Liver (tissue), 9 donors: ENCODE data around the gene SH3GL1. TPM values are rescaled to one million over a fixed set of nuclear protein-coding genes. Genes with fewer than 3 reads are reported as not detected.

Source experiments
- DNase-seq: peaks from one replicate; pipeline ENCODE4 v3.0.0-alpha.2; 2017; ENCODE audit warnings: low spot score
- H3K27ac ChIP-seq, 2 donors: one replicate each; pipeline ENCODE4 v1.7.0; 2013; ENCODE audit warnings: inconsistent platforms in 2 of 2, low read length in 2 of 2, control low read depth in 1 of 2, low read depth in 1 of 2, mild to moderate bottlenecking in 1 of 2
- H3K27me3 ChIP-seq, 4 donors: one replicate each; pipeline versions ENCODE4 v1.6.1 to v1.7.0; 2013; ENCODE audit warnings: low read length in 3 of 4, inconsistent platforms in 1 of 4, mild to moderate bottlenecking in 1 of 4, moderate library complexity in 1 of 4; ENCODE audit not compliant: control insufficient read depth in 4 of 4, insufficient read depth in 4 of 4
- H3K36me3 ChIP-seq, 4 donors: one replicate each; pipeline versions ENCODE4 v1.6.1 to v1.7.0; 2013; ENCODE audit warnings: low read length in 3 of 4, mild to moderate bottlenecking in 3 of 4, low read depth in 1 of 4, moderate library complexity in 1 of 4; ENCODE audit not compliant: control insufficient read depth in 4 of 4, insufficient read depth in 3 of 4
- H3K4me1 ChIP-seq, 4 donors: one replicate each; pipeline versions ENCODE4 v1.6.1 to v1.7.0; 2013; ENCODE audit warnings: low read length in 3 of 4, mild to moderate bottlenecking in 3 of 4, moderate library complexity in 1 of 4; ENCODE audit not compliant: control insufficient read depth in 4 of 4, insufficient read depth in 4 of 4
- H3K4me3 ChIP-seq, 3 donors: one replicate each; pipeline versions ENCODE4 v1.6.1 to v1.7.0; 2013; ENCODE audit warnings: low read length in 3 of 3, control low read depth in 1 of 3, low read depth in 1 of 3, mild to moderate bottlenecking in 1 of 3
- H3K9ac ChIP-seq, 2 donors: one replicate each; pipeline ENCODE4 v1.7.0; 2013; ENCODE audit warnings: low read length in 2 of 2, mild to moderate bottlenecking in 2 of 2, moderate library complexity in 2 of 2, control low read depth in 1 of 2, low read depth in 1 of 2
- H3K9me3 ChIP-seq, 4 donors: one replicate each; pipeline versions ENCODE4 v1.6.1 to v1.7.0; 2013; ENCODE audit warnings: low read length in 3 of 4; ENCODE audit not compliant: control insufficient read depth in 4 of 4
- EGR1 ChIP-seq, 2 donors: IDR thresholded peaks; 2 replicates each; pipeline ENCODE4 v1.6.1; 2016 to 2018; ENCODE audit warnings: antibody characterized with exemption in 2 of 2, low read depth in 2 of 2
- FOXA2 ChIP-seq: IDR thresholded peaks from 2 replicates; pipeline ENCODE4 v1.6.1; 2016; ENCODE audit warnings: antibody characterized with exemption
- HNF4A ChIP-seq, 2 donors: conservative IDR thresholded peaks; 2 replicates each; pipeline ENCODE4 v1.6.1; 2016; ENCODE audit warnings: antibody characterized with exemption in 2 of 2, mild to moderate bottlenecking in 2 of 2
- HNF4G ChIP-seq: IDR thresholded peaks from 2 replicates; pipeline ENCODE4 v1.6.1; 2016; ENCODE audit warnings: antibody characterized with exemption
- JUND ChIP-seq, 2 donors: IDR thresholded peaks; 2 replicates each; pipeline ENCODE4 v1.6.1; 2016; ENCODE audit warnings: antibody characterized with exemption in 2 of 2
- NR2F2 ChIP-seq: IDR thresholded peaks from 2 replicates; pipeline ENCODE4 v1.6.1; 2016; ENCODE audit warnings: antibody characterized with exemption
- RAD21 ChIP-seq, 2 donors: IDR thresholded peaks; 2 replicates each; pipeline ENCODE4 v1.6.1; 2016; ENCODE audit warnings: antibody characterized with exemption in 2 of 2, mild to moderate bottlenecking in 2 of 2
- SP1 ChIP-seq: IDR thresholded peaks from 2 replicates; pipeline ENCODE4 v1.6.1; 2018; ENCODE audit warnings: antibody characterized with exemption, mild to moderate bottlenecking
- TAF1 ChIP-seq: conservative IDR thresholded peaks from 2 replicates; pipeline ENCODE4 v1.6.1; 2016; ENCODE audit warnings: antibody characterized with exemption, mild to moderate bottlenecking
- WGBS: extraction: QIAGEN DNeasy Blood & Tissue Kit; methylation state at CpG from one replicate; pipeline ENCODE4 v1.1.7; 2013; 5-methylcytosine and 5-hydroxymethylcytosine counted together
- polyA plus RNA-seq, 2 donors: library from polyadenylated mRNA; stranded (reverse) in 1 of 2; unstranded in 1 of 2; fragments of 200-250 nt in 1 of 2; fragments of >200 nt in 1 of 2; fragmentation: Nextera tagmentation in 1 of 2; extraction: Ambion mirVana in 1 of 2; gene quantifications; one replicate each; pipeline versions ENCODE4 v1.2.1 to v1.2.3, GENCODE V29; 2013 to 2015
- total RNA-seq, 2 donors: library from RNA; depleted of rRNA; stranded (reverse); fragments of >200 nt; gene quantifications; one replicate each; pipeline ENCODE4 v1.2.3, GENCODE V29; 2014
- TF ChIP-seq, protein P1 (sequence below): IDR thresholded peaks from 2 replicates; pipeline ENCODE4 v1.6.1; 2016; ENCODE audit warnings: antibody characterized with exemption
- TF ChIP-seq, protein P2 (sequence below): IDR thresholded peaks from 2 replicates; pipeline ENCODE4 v1.6.1; 2016; ENCODE audit warnings: antibody characterized with exemption
- TF ChIP-seq, protein P3 (sequence below): IDR thresholded peaks from 2 replicates; pipeline ENCODE4 v1.6.1; 2016; ENCODE audit warnings: antibody characterized with exemption
- TF ChIP-seq, protein P4 (sequence below): IDR thresholded peaks from 2 replicates; pipeline ENCODE4 v1.6.1; 2016; ENCODE audit warnings: antibody characterized with exemption, mild to moderate bottlenecking
- donor health status: healthy.
- donor health status: healthy.
- donor health status: healthy.
- donor health status: healthy.
- donor health status: healthy.

SH3GL1 gene
- total and polyA plus RNA-seq, 4 donors = 16.5 to 27.8 (median 18.2) TPM

DNA sequence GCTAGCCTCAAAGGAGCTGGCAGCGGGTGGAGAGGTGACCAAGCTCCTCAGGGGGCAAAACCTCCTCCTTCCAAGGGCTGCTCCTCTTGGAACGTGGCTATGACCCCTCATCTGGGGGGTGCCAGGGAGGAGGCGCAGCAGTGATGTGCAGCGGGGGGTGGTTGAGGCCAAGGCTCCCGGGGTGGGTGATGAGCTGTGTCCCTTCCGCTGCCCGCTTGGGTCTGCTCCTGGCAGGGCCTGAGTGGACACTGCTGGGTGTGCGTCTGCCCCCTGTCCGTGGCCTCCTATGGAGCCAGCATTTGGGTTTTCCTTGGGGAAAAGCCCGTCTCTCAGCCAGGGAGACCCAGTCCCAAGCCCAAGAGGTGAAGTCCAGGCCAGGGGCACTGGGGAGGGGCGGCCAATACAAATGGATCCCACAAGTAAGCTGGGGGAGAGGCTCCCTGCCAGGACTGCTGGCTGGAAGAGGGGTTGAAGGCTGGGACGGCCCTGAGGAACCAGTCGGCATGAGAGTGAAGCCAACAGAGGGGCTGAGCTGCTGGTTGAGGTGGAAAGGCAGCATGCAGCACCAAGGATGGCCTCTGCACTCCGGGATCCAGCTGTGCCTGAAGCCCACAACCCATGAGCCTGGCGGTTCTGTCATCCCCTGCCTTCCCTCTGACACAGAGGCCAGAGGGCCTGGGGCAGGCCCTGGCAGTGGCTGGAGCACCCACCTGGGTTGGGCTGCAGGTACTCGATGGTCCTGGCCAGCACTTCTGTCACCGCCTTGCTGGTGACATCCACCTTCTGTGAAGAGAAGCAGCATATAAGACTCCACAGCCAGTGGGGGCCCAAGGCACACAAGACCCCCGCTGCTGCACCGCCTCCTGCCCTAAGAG is 34.3 kb downstream of the SH3GL1 start (continued):
- TF ChIP-seq RAD21 (IDR thresholded peaks at IDR 0.05) (no peak), SP1 (no peak), NR2F2 (no peak), TAF1 (no peak), HNF4G (no peak)
- TF ChIP-seq, protein P1, sequence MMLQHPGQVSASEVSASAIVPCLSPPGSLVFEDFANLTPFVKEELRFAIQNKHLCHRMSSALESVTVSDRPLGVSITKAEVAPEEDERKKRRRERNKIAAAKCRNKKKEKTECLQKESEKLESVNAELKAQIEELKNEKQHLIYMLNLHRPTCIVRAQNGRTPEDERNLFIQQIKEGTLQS = no peak
- TF ChIP-seq, protein P2, sequence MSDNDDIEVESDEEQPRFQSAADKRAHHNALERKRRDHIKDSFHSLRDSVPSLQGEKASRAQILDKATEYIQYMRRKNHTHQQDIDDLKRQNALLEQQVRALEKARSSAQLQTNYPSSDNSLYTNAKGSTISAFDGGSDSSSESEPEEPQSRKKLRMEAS = no peak
- TF ChIP-seq, protein P3, sequence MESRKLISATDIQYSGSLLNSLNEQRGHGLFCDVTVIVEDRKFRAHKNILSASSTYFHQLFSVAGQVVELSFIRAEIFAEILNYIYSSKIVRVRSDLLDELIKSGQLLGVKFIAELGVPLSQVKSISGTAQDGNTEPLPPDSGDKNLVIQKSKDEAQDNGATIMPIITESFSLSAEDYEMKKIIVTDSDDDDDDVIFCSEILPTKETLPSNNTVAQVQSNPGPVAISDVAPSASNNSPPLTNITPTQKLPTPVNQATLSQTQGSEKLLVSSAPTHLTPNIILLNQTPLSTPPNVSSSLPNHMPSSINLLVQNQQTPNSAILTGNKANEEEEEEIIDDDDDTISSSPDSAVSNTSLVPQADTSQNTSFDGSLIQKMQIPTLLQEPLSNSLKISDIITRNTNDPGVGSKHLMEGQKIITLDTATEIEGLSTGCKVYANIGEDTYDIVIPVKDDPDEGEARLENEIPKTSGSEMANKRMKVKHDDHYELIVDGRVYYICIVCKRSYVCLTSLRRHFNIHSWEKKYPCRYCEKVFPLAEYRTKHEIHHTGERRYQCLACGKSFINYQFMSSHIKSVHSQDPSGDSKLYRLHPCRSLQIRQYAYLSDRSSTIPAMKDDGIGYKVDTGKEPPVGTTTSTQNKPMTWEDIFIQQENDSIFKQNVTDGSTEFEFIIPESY = no peak

DNA sequence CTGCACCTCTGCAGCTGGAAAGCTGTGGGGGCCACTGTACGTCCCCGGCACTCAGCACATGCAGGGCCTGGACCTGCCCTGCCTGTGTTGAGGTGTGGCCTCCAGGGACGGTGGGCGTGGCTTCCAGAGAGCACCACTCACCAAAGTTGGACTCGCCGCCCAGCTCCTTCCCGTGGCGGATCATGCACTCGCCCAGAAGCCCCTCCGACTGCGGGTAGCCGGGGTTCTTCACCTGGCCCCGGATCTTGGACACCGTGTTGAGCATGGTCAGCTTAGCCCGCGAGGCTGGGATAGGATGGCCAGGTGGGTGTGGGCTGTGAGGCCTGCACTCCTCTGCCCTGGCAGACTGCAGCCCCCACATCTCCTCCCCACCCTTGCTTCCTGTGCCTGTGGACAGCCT is 35.0 kb downstream of the SH3GL1 start:
- TF ChIP-seq FOXA2 (no peak), HNF4A (conservative IDR thresholded peaks at IDR 0.05) (no peak), HNF4G (no peak), EGR1 (IDR thresholded peaks at IDR 0.05; ENCODE audit: low read depth in 2 of 2) (no peak), SP1 (no peak), RAD21 (IDR thresholded peaks at IDR 0.05) (no peak), JUND (IDR thresholded peaks at IDR 0.05) (no peak)
- TF ChIP-seq, protein P4, sequence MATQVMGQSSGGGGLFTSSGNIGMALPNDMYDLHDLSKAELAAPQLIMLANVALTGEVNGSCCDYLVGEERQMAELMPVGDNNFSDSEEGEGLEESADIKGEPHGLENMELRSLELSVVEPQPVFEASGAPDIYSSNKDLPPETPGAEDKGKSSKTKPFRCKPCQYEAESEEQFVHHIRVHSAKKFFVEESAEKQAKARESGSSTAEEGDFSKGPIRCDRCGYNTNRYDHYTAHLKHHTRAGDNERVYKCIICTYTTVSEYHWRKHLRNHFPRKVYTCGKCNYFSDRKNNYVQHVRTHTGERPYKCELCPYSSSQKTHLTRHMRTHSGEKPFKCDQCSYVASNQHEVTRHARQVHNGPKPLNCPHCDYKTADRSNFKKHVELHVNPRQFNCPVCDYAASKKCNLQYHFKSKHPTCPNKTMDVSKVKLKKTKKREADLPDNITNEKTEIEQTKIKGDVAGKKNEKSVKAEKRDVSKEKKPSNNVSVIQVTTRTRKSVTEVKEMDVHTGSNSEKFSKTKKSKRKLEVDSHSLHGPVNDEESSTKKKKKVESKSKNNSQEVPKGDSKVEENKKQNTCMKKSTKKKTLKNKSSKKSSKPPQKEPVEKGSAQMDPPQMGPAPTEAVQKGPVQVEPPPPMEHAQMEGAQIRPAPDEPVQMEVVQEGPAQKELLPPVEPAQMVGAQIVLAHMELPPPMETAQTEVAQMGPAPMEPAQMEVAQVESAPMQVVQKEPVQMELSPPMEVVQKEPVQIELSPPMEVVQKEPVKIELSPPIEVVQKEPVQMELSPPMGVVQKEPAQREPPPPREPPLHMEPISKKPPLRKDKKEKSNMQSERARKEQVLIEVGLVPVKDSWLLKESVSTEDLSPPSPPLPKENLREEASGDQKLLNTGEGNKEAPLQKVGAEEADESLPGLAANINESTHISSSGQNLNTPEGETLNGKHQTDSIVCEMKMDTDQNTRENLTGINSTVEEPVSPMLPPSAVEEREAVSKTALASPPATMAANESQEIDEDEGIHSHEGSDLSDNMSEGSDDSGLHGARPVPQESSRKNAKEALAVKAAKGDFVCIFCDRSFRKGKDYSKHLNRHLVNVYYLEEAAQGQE = no peak
- no peak overlapping the region for H3K9ac ChIP-seq
- peak; percentile 63 for DNase-seq
- no peak overlapping the region for H3K4me3 ChIP-seq
- H3K27me3 ChIP-seq = no peaks in the 10 kb centered on the region
- no peak overlapping the region for H3K27ac ChIP-seq
- H3K4me1 ChIP-seq = peaks cover under 1 to 26% (median 15%) of the 10 kb centered on the region in 4 donors
- no peaks in the 10 kb centered on the region for H3K9me3 ChIP-seq
- peaks cover 9 to 46% (median 25%) of the 10 kb centered on the region in 4 donors for H3K36me3 ChIP-seq
- WGBS = 88% methylated on average over 16 of the region's 16 CpGs
